Right lung (tissue), 5 donors: ENCODE results near the gene PROC. TPM values are rescaled to one million over a fixed set of nuclear protein-coding genes. Genes with fewer than 3 reads are reported as not detected.

ENCODE experiments used
- DNase-seq, 2 donors: peaks; one replicate each; pipeline ENCODE4 v3.0.0-alpha.2; 2013
- polyA plus RNA-seq, 5 donors: library from polyadenylated mRNA; unstranded; fragments of 120-200 nt; gene quantifications; one replicate each; pipeline versions ENCODE4 v1.2.1 to v1.2.3, GENCODE V29; 2013; ENCODE audit warnings: inconsistent platforms in 1 of 5, low replicate concordance in 1 of 5; ENCODE audit not compliant: insufficient read length in 5 of 5, insufficient read depth in 1 of 5

The PROC gene
- polyA plus RNA-seq, 5 donors, result 2.2 to 6.0 (median 4.9) TPM

GRCh38 chr2:127414638-127415592 lies 3.3 kb upstream of the PROC start:
- DNase-seq, result no peak

GRCh38 chr2:127415593-127416505 lies 2.4 kb upstream of the PROC start:
- no peak for DNase-seq

- no peak for DNase-seq
Measured at GRCh38 chr2:127416506-127417001, 1.7 kb upstream of the PROC start.

GRCh38 chr2:127417406-127417805 lies 821 bp upstream of the PROC start:
- DNase-seq, result no peak

GRCh38 chr2:127419112-127419430 lies 844 bp downstream of the PROC start:
- no peak for DNase-seq

GRCh38 chr2:127419448-127420038 lies 1.3 kb downstream of the PROC start:
- DNase-seq, result no peak

GRCh38 chr2:127420039-127420864 lies 2.0 kb downstream of the PROC start:
- DNase-seq, result no peak

GRCh38 chr2:127421116-127421800 lies 3.0 kb downstream of the PROC start:
- no peak for DNase-seq

- no peak for DNase-seq
Measured at GRCh38 chr2:127421871-127422558, 3.8 kb downstream of the PROC start.

- DNase-seq, result no peak
Measured at GRCh38 chr2:127422559-127423477, 4.6 kb downstream of the PROC start.

- DNase-seq, result no peak
Measured at GRCh38 chr2:127423478-127423843, 5.2 kb downstream of the PROC start.

GRCh38 chr2:127423880-127424279 lies 5.7 kb downstream of the PROC start:
- DNase-seq, result no peak

GRCh38 chr2:127424598-127425520 lies 6.6 kb downstream of the PROC start:
- no peak for DNase-seq

GRCh38 chr2:127425540-127426490 lies 7.6 kb downstream of the PROC start:
- no peak for DNase-seq

GRCh38 chr2:127426501-127427354 lies 8.5 kb downstream of the PROC start:
- no peak for DNase-seq
